Occipital lobe (tissue), 2 donors: ENCODE data around the gene NKX6-2. TPM values are rescaled to one million over a fixed set of nuclear protein-coding genes. Genes with fewer than 3 reads are reported as not detected.

Experiments
- DNase-seq: peaks from one replicate; lab custom pipeline; 2025; lab: John Stamatoyannopoulos, UW
- total RNA-seq: library from RNA; depleted of rRNA; stranded (reverse); fragments of >200 nt; gene quantifications from one replicate; pipeline ENCODE4 v1.2.3, GENCODE V29; 2014

NKX6-2 gene
- total RNA-seq, 1 donor from 2014 or later = not detected

- DNase-seq = peak; percentile 82
Measured at GRCh38 chr10:132738454-132739224, 47.3 kb downstream of the NKX6-2 start.

GRCh38 chr10:132737390-132738048, 48.4 kb downstream of the NKX6-2 start:
- DNase-seq = no peak

GRCh38 chr10:132735923-132736391, 50.0 kb downstream of the NKX6-2 start:
- peak; percentile 76 for DNase-seq

- DNase-seq = no peak
Measured at GRCh38 chr10:132735341-132735775, 50.6 kb downstream of the NKX6-2 start.

GRCh38 chr10:132733926-132734325, 52.0 kb downstream of the NKX6-2 start:
- no peak for DNase-seq

Other genes with a start within 250 kb of the NKX6-2 start
- gene INPP5A, start 248.4 kb downstream of the NKX6-2 start, total RNA-seq = 29.3 TPM
- gene CFAP46, start 156.4 kb upstream of the NKX6-2 start, total RNA-seq = 1.9 TPM